Testis (tissue), 2 donors: ENCODE results near the gene PHRF1.

Experiments
- CTCF ChIP-seq, 3 experiments: fragments of 450-650 bp in 2 of 3; fragments of 200-600 bp in 1 of 3; sonication (generic) in 1 of 3; IDR thresholded peaks; one replicate each; pipeline ENCODE4 v1.5.1; 2016 to 2019; ENCODE audit warnings: antibody characterized with exemption in 3 of 3, mild to moderate bottlenecking in 2 of 3, moderate library complexity in 1 of 3
- POLR2A ChIP-seq: fragments of 450-650 bp; IDR thresholded peaks from one replicate; pipeline ENCODE4 v1.6.1; 2017; ENCODE audit warnings: antibody characterized with exemption, mild to moderate bottlenecking, moderate library complexity

GRCh38 chr11:643366-643765 is 67.1 kb downstream of the PHRF1 start:
- no peak for TF ChIP-seq POLR2A
- TF ChIP-seq CTCF (IDR thresholded peaks at IDR 0.05): no peak
